K562 (cell line): Measurements from ENCODE around the gene GGPS1. TPM values are rescaled to one million over a fixed set of nuclear protein-coding genes. Genes with fewer than 3 reads are reported as not detected.
A peak's percentile ranks its signal among the peaks of the same experiment; 100 is the strongest.

ENCODE experiments used
- BHLHE40 ChIP-seq: IDR thresholded peaks from 2 replicates; pipeline ENCODE4 v1.6.1; 2011; ENCODE audit warnings: low read length, improper control_type of control experiment
- IRF2 ChIP-seq: sonication (generic); formaldehyde crosslinking; IDR thresholded peaks from 2 replicates; pipeline ENCODE4 v1.8.1; 2022; ENCODE audit warnings: mild to moderate bottlenecking, missing genetic modification reagents
- JUN ChIP-seq, 2 experiments: sonication (generic) in 1 of 2; formaldehyde crosslinking in 1 of 2; IDR thresholded peaks; 2 replicates each; pipeline versions ENCODE4 v1.6.1 to v1.8.0; 2012 to 2022; ENCODE audit warnings: borderline replicate concordance in 2 of 2, mild to moderate bottlenecking in 2 of 2, improper control_type of control experiment in 1 of 2, low read depth in 1 of 2, low read length in 1 of 2, missing genetic modification reagents in 1 of 2
- KHSRP ChIP-seq: fragments of 450-650 bp; IDR thresholded peaks from 2 replicates; pipeline ENCODE4 v1.6.1; 2017
- KLF6 ChIP-seq: fragments of 250-450 bp; sonication (Bioruptor Pico); IDR thresholded peaks from 2 replicates; pipeline ENCODE4 v1.4.0; 2020; ENCODE audit warnings: mild to moderate bottlenecking, moderate library complexity, borderline replicate concordance
- LEF1 ChIP-seq: fragments of 450-650 bp; IDR thresholded peaks from 2 replicates; pipeline ENCODE4 v1.6.1; 2016; ENCODE audit warnings: mild to moderate bottlenecking
- MAX ChIP-seq: sonication (generic); formaldehyde crosslinking; IDR thresholded peaks from 2 replicates; pipeline ENCODE4 v1.9.0; 2022; ENCODE audit warnings: mild to moderate bottlenecking, missing genetic modification reagents
- NR1H2 ChIP-seq: sonication (generic); formaldehyde crosslinking; IDR thresholded peaks from 2 replicates; pipeline ENCODE4 v1.4.0; 2020; ENCODE audit warnings: mild to moderate bottlenecking, missing genetic modification reagents
- RREB1 ChIP-seq: fragments of 250-450 bp; sonication (Bioruptor Pico); IDR thresholded peaks from 2 replicates; pipeline ENCODE4 v1.4.0; 2020
- ZHX1 ChIP-seq: fragments of 150-350 bp; conservative IDR thresholded peaks from 2 replicates; pipeline ENCODE4 v1.6.1; 2014; ENCODE audit warnings: low read length
- ZNF134 ChIP-seq: fragments of 250-450 bp; sonication (Bioruptor Pico); conservative IDR thresholded peaks from 2 replicates; pipeline ENCODE4 v1.4.0; 2020
- ZNF518B ChIP-seq: fragments of 250-450 bp; sonication (Bioruptor Pico); IDR thresholded peaks from 2 replicates; pipeline ENCODE4 v1.5.0; 2021; ENCODE audit warnings: mild to moderate bottlenecking, moderate library complexity
- polyA plus RNA-seq, 8 experiments: library from polyadenylated mRNA; depleted of rRNA in 4 of 8; stranded (reverse) in 5 of 8; unstranded in 3 of 8; fragments of >200 nt; fragmentation: Nextera tagmentation in 2 of 8; fragmentation: Illumina TruSeq in 1 of 8; extraction: Ambion mirVana in 2 of 8; extraction: Trizol in 1 of 8; gene quantifications; 2 replicates each; pipeline versions ENCODE4 v1.2.1 to v1.2.3, GENCODE V29; 2011 to 2014; ENCODE audit warnings: inconsistent platforms in 1 of 8, missing spikeins in 1 of 8
- total RNA-seq, 7 experiments: library from RNA; depleted of rRNA in 6 of 7; stranded (reverse); fragments of >200 nt in 6 of 7; fragmentation: Illumina TruSeq in 2 of 7; extraction: Trizol in 2 of 7; gene quantifications; 2 replicates each; pipeline versions ENCODE4 v1.2.1 to v1.2.3, GENCODE V29; 2011 to 2021; ENCODE audit warnings: low replicate concordance in 1 of 7

Gene GGPS1
- total and polyA plus RNA-seq, 9 of the 15 experiments (the other 6 are each of a cell fraction or from before 2014, with no cell fraction given) = 18.8 to 104 (median 56.3) TPM

- no peak for TF ChIP-seq ZNF518B (CRISPR knock-in tag)
- no peak for TF ChIP-seq IRF2 (CRISPR knock-in tag)
- TF ChIP-seq MAX (CRISPR knock-in tag) = peak; percentile 91
- peak; percentile 71 for TF ChIP-seq LEF1
- no peak for TF ChIP-seq ZHX1
- TF ChIP-seq JUN (IDR thresholded peaks at IDR 0.05; ENCODE audit: borderline replicate concordance, low read depth, low read length) = peak; percentile 39; the same call in 1 of the 2 replicates
- no peak for TF ChIP-seq JUN (CRISPR knock-in tag; IDR thresholded peaks at IDR 0.05; ENCODE audit: borderline replicate concordance)
- TF ChIP-seq NR1H2 (CRISPR knock-in tag) = no peak
- peak; percentile 79; the same call in 1 of the 2 replicates for TF ChIP-seq RREB1 (CRISPR knock-in tag)
- TF ChIP-seq BHLHE40 = peak; percentile 96
- no peak for TF ChIP-seq ZNF134
- peak; percentile 63; the same call in 1 of the 2 replicates for TF ChIP-seq KLF6 (CRISPR knock-in tag)
- TF ChIP-seq KHSRP = no peak
These were observed 38.9 kb downstream of the GGPS1 start, which contains the start of gene TBCE (continued) for GRCh38 chr1:235367000-235367908.
